Islet of Langerhans (tissue), 1 donor: ENCODE measurements around the gene SNN.

Experiments used
- FAIRE-seq: peaks from one replicate; lab custom pipeline; 2011; peaks lifted over from hg19 to GRCh38; lab: Jason Lieb, UNC

The SNN gene

DNA sequence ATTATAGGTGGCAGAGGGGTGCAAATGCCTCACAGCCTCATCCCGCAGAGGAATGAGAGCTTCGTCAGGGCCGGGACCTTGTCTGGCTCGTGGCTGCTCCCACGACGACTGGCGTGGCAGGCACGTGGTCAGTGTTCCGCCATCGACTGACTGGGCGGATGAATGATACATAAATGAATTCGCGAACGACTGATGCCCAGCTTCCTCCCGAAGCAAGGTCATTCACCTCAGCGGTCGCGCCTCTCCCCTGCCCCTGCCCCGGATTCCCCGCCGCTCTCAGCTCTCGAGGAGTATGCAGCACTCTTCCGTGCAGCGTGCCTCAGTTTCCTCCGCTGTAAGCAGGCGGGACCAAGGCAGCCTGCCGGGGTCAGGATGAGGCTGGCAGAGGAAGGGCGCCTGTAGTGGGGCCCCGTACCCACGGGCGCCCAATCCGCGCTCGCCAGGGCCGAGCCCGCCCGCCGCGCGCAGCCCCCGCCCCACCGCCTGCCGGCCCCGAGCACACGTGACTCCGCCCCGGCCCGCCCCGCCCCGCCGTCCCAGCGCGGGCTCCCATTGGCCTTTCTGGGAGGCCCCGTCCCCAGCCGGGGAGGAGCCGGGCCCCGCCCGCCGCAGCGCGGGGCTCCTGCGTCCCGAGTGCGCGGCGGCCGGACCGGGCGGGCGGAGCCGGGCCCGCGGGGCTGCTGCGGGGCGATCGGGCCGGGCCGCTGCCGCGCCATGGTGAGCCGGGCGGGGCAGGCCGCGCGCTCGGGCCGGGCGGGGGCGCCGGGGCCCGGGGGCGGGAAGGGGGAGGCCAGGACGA lies at the start of gene SNN:
TSS of gene SNN (plus strand) at position 632 of the 799 bp plus-strand sequence. CDS start 7,605 bp downstream, outside the sequence.
- no peak for FAIRE-seq

DNA sequence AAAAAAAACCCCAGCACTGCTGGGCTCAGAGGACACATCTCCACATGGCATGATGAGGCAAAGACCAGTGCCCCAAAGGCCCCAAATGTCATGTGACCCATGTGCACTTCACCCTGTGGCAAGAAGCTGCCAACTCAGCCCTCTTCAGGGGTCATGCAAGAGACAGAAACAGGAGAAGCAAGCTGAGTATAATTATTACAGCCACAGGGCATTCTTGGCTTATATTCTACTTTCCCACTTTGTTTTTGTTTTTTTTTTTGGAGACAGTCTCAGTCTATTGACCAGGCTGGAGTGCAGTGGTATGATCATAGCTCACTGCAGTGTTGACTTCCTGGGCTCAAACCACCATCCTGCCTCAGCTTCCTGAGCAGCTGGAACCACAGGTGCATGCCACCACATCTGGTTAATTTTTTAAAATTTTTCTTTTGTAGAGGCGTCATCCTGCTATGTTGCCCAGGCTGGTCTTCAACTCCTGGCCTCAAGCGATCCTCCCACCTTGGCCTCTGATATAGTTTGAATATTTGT lies 48.9 kb upstream of the SNN start:
- FAIRE-seq = no peak

DNA sequence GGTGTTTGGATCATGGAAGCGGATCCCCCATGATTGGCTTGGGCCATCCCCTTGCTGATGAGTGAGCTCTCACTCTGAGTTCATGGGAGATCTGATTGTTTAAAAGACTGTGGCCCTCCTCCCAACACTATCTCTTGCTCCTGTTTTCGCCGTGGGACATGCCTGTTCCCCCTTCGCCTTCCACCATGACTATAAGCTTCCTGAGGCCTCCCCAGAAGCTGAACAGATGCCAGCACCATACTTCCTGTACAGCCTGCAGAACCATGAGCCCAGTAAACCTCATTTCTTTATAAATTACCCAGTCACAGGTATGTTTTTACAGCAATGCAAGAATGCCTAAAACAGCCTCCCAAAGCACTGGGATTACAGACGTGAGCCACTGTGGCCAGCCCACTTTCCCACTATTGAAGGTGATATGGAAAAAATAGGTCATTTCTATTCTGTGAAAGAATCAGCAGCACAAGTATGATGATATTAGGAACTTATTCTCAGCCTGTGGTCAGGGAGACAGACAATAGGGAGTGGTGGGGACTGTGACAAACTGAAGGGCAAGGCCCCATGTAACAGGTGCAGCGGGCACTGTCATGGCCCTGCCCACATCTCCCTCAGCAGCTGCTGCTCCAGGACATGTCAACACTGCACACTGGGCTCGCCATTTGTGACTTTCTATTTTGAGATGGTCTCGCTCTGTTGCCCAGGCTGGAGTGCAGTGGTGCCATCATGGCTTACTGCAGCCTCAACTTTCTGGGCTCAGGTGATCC lies 47.8 kb upstream of the SNN start:
- no peak for FAIRE-seq

DNA sequence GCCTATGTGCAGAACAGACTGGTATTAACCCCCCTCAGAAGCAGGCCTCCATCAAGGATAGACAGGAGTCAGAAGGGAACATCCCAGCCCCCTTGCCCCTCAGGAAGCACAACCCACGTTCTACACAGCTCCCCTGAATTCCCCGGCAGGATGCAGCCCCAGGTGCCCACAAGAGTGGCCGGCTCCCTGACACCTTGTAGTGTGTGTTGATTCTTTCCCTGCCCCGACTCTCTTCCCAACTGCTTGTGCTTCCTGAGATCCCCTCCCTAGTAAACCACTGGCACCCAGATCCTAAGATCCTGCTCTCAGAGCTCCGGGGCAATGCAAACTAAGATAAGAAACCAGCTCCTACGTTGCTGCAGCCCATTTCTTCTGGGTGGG lies 46.7 kb upstream of the SNN start:
- FAIRE-seq = no peak

DNA sequence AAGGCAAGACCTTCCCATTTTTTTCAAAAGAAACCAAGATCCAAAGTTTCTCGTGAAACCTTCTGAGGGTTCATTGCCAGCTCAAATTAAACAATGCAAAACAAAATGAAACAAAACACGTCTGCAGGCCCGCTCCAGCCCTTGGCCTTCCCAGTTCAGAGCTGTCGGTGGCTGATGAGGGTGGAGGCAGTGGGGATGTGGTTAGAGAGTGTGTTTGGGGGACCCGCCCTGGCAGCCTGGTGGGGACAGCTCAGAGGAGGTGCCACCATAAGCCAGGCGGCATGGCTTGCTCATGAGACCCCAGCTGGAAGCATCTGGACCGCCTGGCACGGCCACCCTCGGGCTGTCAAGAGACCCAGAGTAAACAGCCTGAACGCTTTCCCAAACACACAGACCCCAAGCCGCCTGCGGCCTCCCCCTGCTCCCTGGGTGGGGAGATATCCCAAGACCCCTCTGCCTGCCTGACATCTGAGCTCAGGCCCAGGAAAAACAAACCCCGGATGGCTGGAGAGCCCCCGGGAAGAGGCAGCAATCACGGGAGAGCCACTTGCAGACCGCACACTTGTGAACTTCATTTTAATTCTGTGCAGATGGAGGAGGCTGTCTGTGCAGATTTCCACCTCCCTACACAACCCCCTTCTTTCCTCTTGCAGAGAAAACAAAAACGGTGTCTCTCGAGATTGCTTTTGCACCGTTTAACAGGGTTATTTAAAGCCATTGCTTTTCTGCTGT lies 46.2 kb upstream of the SNN start:
- FAIRE-seq = no peak

DNA sequence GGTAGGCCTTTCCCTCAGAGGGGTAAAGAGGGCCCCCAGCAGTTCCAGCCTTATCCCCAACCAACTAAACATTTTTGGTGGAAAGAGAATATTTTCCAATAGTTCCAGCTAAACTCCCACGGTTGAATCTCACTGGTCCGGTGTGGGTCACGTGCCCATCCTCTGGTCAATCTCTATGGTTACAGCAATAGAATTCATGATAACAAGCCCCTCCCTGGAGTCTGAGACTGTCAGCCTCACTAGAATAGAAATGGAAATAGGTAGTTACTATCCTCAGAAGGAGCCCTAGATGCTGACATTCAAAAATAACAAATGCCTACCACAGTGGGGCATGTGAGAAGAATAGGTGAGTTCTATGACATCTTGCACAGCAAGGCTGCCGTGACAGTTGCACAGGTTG lies 44.0 kb upstream of the SNN start:
- no peak for FAIRE-seq

DNA sequence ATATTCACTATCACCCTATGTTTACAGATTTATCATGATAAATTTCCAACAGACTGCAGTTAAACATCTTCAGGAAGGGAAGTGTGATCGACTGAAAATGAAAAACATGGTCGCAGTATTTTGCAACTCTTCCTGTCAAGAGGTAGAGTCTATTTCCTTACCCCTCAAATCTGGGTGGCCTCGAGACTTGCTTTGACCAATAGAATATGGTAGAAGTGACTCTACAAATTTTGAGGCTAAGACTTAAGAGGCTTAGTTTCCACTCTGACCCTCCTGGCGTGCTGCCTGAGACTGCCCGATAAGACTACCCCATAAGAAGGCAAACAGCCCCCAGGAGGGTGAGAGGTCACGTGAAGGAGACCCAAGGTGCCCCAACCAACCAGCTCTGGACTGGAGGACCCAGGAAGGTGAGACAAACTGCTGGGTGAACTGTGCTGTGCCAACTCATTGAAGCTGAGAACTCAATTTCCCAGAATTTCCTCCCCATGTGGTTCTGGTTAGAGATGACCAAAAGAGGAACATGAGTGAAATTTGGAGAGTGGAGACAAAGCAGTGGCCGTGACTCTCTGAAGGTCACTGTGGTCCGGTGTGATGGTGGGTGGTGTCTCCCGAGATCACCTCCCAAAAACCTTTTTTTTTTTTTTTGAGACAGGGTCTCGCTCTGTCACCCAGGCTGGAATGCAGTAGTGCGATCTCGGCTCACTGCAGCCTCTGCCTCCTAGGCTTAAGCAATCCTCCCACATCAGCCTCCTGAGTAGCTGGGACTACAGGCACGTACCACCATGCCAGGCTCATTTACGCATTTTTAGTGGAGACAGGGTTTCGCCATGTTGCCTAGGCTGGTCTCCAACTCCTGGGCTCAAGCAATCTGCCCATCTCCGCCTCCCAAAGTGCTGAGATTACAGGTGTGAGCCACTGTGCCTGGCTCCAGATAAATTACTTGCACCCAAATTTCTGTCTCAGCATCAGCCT lies 43.3 kb upstream of the SNN start:
- FAIRE-seq = no peak

DNA sequence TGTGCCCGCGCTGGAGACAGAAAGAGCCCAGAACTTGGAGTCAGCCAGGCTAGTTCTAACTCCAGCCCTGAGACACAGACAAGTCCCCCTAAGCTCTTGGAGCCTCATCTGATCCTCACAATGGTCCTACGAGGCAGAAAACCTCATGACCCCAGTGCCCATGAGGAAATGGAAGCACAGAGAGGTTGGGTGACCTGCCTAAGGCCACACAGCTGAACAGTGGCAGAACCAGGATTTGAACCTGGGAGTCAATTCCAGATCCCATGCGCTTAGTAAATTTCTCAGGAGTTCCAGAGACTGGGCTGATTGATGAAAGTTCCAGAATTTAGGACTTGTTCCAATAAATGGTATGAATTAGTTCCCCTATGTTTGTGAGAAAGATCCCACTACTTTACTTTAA lies 42.5 kb upstream of the SNN start:
- FAIRE-seq = no peak

DNA sequence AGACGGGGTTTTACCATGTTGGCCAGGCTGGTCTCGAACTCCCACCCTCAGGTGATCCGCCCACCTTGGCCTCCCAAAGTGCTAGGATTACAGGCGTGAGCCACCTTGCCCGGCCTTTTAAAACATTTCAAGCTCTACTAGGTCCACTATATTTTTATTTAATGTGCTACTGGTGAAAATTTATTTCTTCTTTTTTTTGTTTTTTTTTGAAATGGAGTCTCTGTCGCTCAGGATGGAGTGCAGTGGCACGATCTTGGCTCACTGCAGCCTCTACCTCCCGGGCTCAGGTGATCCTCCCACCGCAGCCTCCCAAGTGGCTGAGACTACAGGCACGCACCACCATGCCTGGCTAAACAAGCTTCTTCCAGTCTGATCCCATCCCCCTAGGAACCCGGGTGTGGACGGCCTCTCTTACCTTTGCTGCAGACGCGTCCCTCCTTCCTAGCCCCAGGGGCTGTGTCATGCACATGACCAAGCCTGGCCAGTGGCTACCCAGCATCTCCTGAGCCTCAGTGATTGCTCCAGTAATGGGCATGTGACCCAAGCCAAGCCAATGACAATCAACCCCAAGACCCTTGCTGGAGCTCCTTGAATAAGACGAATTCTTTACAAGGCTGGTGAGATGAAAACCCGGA lies 41.5 kb upstream of the SNN start:
- FAIRE-seq = no peak

DNA sequence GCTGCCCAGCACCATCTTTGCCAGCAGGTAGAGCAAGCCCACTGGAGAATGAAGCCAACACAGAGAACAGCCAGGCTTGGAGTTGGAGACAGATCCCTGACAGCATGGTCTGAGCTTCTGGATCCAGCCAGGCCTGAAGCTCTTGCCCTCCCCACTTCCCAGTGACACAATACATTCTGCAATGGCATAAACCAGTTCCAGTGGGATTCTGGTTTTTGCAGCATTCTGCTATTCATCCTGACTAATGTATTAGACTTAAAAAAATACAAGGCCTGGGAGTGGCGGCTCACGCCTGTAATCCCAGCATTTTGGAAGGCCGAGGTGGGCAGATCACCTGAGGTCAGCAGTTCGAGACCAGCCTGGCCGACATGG lies 41.0 kb upstream of the SNN start:
- no peak for FAIRE-seq

DNA sequence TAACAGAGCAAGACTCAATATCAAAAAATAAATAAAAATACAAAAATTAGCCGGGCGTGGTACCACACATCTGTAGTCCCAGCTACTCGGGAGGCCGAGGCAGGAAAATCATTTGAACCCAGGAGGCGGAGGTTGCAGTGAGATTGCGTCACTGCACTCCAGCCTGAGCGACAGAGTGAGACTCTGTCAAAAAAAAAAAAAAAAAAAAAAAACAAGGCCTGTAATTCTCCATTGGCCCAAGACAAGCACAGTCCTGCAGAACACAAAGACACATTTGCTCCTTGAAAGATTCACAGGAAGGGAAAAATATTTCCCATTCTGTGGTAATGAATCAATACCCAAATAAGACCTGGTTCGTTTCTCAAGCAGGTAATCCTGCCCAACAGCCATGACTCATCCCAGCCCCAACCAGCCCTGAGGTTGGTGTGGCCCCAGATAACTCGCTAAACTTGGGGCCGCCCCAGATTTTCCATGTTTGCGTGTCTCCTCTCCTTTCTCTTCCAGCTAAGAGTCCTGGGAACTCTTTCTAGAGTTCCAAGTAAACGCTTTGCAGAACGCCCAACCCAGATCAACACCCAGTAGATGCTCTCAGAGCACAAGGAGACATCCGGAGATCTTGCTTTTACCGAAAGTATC lies 40.3 kb upstream of the SNN start:
- no peak for FAIRE-seq

DNA sequence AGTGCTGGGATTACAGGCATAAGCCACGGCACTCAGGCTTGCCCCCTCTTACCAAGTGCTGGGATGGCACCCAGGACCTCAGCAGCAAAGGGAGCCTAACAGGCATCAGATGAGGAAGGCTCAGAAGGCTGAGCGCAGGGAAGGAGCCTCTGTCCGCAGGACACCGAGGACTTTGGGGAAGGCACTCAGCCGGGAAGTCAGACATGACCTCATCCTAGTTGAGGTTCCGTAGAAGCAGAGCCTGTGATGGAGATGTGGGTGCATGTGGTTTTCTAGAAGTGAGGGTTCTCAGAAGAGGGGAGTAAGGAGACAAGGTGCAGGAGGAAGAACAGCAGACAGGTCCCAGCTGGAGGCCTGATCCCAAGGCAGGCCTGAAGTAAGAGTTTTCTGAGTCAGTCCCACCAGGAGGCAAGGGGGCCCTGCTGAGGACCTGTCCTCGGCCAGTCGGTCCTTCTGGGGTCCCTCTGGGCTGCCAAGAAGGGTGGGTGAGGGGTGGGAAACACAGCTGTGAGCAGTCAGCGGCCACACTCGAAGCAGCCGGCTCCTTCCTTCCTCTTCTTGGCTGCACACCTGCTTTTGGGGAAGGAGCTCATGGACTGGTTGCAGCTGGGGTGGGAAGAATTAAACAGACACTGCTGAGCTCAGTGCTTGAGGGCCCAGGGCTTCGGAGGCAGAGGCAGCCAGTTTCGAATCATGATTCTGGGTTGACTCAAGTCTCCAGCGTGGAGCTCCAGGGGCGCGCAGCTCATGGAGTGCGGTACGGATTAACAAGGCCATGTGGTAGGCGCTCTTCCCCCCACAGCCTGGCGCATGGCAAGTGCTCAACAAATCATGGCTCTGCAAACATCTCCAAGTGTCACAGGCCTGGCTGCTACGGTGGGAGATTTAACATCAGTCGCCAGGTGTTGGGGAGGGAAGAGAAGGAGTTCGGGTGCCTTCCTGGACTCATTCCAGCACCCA lies 38.9 kb upstream of the SNN start:
- FAIRE-seq = no peak

DNA sequence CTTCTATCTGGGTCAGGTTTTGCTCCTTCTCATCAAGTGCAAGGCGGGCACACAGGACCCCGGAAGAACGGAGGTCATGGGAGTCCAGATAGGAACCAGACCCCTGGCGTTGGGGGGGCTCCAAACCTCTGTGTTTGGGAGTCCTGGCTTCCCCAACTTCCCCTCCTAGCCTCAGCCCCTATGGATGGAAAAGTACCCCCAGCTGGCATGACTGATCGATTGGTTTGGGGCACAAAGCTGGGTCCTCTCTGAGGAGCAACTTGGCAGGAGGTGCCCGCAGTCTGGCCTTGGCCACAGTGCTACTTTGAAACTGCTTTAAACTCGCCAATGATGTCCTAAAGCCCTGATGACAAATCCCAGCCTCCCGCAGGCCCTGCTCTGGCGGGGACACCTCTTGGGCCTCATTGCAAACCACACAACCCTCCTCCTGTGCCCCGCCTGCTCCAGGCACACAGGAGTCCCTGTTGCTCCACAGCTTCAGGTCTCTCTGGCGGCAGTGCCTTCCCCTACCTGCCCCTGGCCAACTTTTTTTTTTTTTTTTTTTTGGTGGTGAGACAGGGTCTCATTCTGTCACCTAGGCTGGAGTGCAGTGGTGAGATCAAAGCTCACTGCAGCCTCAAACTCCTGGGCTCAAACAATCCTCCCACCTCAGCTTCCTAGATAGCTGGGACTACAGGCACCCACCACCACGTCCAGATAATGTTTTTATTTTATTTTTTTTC lies 38.0 kb upstream of the SNN start:
- no peak for FAIRE-seq

DNA sequence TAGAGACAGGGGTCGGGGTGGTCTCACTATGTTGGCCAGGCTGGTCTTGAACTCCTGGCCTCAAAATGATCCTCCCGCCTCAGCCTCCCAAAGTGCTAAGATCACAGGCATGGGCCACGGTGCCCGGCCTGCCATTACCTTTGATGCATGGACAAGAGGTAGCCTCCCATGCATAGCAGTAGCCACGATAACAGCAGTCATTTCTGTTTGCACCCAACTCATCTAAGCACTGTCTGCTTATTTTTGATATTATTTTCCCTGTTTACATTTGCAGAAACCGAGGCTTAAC lies 37.5 kb upstream of the SNN start:
- no peak for FAIRE-seq

DNA sequence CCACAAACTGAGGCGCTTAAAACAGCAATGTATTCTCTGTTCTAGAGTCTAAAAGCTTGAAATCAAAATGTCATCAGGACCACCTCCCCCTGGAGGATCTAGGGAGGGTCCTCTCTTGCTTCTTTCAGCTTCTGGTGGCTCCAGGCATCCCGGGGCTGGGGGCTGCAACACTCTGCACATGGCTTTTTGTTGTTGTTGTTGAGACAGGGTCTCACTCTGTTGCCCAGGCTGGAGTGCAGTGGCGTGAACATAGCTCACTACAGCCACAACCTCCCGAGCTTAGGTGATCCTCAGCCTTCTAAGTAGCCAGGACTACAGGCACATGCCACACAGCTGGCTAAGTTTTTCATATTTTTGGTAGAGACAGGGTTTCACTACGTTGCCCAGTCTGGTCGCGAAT lies 37.0 kb upstream of the SNN start:
- FAIRE-seq = no peak

DNA sequence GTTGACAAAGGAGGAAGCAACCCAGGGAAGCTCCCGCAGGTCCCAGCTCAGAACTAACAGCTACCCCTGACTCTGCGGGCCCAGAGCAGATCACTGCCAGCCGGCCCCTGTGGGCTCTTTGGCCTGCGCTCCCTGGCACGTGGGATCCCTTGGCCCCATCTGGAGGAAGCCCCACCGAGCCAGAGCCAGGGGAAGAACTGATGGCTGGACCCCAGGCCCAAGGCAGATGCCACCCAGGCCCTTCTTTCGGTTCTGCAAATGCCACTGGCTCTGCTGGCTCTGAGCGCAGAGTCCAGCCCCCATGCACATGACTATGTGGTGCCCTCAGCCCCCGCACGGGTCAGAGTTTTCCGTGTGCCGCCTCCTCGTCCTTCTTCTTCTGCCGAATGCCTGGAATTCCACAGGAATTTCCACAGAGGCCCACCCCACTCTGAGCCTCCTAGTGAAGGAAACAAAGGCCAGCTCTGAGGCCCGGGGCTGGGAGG lies 35.8 kb upstream of the SNN start:
- no peak for FAIRE-seq

DNA sequence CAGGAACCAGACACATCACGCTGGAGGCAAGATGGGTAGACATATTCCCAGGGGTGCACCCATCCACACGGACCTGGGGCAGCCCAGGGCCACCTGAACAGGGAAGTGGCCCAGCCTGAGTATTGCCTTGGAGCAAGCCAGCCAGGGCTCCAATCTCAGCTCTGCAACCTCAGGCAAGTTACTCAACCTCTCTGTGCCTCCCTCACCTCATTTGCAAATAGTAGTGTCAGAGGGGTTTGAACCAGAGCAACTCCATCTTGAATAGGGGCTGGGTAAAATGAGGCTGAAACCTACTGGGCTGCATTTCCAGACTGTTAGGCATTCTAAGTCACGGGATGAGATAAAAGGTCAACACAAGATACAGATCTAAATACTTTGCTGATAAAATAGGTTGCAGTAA lies 35.1 kb upstream of the SNN start:
- no peak for FAIRE-seq

DNA sequence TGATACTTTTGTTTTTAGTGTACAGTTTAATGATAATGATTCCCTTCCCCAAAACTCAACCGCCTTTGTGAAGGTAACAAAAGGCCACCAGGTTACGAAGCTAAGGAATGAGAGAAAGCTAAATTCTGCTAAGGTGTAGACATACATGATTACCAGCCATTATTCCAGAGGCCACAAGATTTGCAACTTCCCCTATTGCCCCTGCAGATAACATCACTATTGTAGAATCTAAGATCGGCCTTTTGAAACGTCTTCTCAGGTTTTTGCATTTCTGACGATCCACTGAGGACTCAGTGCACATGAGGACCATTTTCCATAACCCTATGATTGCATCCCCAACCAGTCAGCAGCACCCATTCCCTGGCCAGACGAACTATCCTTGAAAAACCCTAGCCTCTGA lies 33.9 kb upstream of the SNN start:
- FAIRE-seq = no peak

DNA sequence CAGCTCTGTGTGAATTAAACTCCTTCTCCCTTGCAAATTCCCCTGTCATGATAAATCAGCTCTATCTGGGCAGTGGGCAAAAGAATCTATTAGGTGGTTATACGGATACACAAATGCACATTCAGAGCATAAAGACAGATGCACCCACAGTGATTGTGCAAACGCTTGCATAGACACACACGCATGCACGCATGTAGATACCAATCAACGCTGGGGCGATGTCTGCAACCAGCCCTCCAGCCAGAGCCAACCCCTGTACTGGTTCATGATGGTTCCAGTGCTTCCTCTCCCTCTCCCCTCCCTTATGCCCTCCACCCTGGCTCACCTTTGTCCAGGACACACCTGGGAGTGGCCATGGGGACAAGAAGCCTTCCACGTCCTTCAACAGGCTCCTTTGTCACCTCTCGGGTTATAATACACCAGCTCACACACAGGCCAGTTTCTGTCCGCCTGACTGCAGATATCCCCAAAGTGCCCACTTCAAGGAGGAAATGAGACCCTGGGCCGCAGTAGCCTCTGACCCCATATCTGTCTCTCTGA lies 33.1 kb upstream of the SNN start:
- FAIRE-seq = no peak
